Activated CD8-positive, alpha-beta memory T cell treated with anti-CD3 and anti-CD28 coated beads for 4 hours (primary cell): ENCODE data around the gene SPOCK1.
"Not testable (repeated sequence)": the region's sequence is repeated elsewhere in the genome, so short reads cannot be mapped to it uniquely, and the experiment has no call there.

Experiments
- DNase-seq, 2 donors: peaks; one replicate each; pipeline ENCODE4 v3.0.0-alpha.2; 2020; ENCODE audit warnings: low read depth in 2 of 2

SPOCK1 gene

GRCh38 chr5:136954142-136954541 lies 545.0 kb downstream of the SPOCK1 start:
- DNase-seq = not testable (repeated sequence)

GRCh38 chr5:136953346-136954069 lies 545.6 kb downstream of the SPOCK1 start:
- DNase-seq = not testable (repeated sequence)

- DNase-seq = no peak
Observed at GRCh38 chr5:136927571-136927970, 571.6 kb downstream of the SPOCK1 start.

GRCh38 chr5:136926073-136926472 lies 573.1 kb downstream of the SPOCK1 start:
- DNase-seq = no peak
